VCaP (cell line): ENCODE results near the gene KAT7.

Source experiments
- H3K27ac ChIP-seq: fragments of 450-650 bp; 2 replicates; pipeline ENCODE4 v1.5.1; 2017
- TF ChIP-seq, protein P1 (sequence below): fragments of 450-650 bp; conservative IDR thresholded peaks from 2 replicates; pipeline ENCODE4 v1.5.1; 2017; ENCODE audit warnings: mild to moderate bottlenecking, moderate library complexity

The KAT7 gene

DNA sequence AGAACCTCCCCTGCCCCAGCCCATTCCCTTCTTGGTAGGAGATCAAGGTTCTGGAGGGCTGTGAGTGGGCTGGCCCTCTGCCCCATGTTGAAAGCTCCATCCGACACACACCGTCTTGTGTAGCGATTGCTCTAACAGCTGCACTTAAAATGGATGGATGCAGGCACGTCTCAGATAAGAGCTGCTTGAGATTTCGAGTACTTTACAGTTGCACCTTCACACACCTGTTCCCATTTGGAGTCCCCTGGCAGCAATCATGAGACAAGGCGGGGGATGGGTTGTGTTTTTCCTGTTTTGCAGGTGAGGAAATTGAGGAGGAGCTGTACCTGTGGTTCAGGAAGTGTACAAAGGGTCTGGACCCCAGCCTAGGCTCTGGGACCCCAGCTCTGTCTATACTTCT, 85.0 kb downstream of the KAT7 start:
- no peak overlapping the region; the same call in 1 of the 2 replicates for H3K27ac ChIP-seq

DNA sequence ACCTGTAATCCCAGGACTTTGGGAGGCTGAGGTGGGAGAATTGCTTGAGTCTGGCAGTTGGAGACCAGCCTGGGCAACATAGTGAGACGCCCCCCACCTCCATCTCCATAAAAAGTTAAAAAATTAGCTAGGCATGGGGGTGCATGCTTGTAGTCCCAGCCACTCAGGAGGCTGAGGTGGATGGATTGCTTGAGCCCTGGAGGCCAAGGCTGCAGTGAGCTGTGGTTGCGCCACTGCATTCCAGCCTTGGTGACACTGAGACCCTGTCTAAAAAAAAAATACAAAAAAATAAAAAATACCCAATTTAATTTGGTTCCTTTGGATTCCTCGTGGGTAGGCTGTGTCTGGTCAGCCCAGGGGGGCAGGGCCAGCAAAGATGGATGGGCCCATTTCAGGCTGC, 85.4 kb downstream of the KAT7 start:
- TF ChIP-seq, protein P1, sequence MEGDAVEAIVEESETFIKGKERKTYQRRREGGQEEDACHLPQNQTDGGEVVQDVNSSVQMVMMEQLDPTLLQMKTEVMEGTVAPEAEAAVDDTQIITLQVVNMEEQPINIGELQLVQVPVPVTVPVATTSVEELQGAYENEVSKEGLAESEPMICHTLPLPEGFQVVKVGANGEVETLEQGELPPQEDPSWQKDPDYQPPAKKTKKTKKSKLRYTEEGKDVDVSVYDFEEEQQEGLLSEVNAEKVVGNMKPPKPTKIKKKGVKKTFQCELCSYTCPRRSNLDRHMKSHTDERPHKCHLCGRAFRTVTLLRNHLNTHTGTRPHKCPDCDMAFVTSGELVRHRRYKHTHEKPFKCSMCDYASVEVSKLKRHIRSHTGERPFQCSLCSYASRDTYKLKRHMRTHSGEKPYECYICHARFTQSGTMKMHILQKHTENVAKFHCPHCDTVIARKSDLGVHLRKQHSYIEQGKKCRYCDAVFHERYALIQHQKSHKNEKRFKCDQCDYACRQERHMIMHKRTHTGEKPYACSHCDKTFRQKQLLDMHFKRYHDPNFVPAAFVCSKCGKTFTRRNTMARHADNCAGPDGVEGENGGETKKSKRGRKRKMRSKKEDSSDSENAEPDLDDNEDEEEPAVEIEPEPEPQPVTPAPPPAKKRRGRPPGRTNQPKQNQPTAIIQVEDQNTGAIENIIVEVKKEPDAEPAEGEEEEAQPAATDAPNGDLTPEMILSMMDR, result no peak
- H3K27ac ChIP-seq, result no peak overlapping the region; the same call in 1 of the 2 replicates

More for the DNA sequence above, 85.0 kb downstream of the KAT7 start:
- TF ChIP-seq, protein P1, result no peak

DNA sequence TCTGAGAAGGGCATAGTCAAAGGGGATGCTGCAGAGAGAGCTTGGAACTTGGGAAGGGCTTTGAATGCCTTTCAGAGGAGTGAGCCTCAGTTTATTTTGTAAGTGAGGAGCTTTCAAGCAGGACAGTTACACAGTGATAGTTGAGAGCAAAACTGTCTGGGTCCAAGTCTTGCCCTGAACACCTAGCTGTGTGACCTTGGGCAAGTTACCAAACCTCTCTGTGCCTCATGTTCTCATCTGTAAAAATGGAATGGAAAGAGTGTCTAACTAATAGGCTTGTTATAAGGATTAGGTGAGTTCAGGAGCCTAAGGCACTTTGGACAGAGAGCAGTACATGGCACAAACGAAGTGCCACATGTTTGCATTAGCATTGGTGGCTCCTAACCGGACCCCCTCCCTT, 86.4 kb downstream of the KAT7 start:
- H3K27ac ChIP-seq, result no peak overlapping the region
- TF ChIP-seq, protein P1, result no peak

DNA sequence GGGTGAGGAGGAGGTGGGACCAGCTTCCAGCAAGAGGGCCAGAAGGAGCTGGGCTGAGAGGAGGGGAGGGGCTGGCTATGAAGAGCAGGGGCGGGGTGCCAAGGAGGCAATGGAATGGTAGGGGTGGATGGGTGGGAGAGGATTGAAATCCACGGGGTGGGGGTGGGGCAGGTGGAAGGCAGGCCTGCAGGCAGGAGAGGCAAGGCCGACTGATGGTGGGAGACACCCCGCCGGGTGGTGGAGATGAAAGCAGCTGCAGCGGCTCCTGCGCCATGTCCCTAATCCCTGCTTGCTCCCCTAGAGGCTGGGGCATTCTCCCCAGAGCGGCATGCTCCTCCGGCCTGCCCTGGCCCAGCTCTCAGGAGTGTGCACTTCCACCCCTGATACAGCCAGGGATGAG, 87.2 kb downstream of the KAT7 start:
- no peak overlapping the region for H3K27ac ChIP-seq
- TF ChIP-seq, protein P1, result no peak

DNA sequence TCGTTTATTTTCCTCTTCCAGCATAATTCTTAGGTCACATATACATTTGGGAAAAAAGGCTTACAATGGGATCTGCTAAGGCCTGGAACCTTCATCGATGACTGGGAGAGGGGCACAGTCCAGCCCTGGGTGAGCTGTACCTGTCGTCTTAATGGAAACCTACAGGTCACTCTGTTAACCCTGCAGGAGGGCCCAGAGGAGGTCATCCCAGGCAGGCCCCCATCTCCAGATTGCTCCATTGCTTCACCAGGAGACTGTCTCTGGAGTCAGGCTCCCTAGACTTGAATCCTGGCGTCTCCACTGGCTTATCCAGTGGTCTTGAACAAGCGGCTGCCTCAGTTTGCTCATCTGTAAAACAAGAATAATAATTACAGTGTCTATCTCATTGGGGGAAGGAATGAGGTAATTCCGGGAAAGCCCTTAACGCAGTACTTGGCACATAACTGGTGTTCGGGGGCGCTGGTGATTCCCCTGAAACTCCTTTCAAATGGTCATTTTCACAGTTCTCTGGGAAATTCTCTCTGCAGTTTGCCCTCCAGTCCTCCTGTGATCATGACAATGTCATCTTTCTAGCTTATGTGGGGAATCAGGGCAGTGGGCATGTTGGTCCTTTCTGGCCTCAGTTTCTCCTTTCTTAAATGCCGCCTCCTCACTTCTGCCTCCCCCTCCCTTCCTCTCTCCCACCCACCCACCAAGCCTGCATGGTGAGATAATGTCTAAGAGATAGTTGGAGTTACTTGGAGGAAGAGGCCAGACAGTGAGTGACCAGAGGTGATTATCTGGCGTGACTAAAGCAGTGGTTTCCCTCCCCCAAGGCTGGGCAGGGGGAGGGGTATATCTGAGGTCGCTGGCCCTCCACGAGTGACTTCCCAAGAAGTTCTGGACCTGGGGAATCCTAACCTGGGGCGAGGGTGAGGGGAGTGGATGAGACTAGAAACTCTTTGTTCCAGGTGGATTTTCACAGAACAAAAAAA, 90.7 kb downstream of the KAT7 start:
- H3K27ac ChIP-seq, result no peak overlapping the region
- TF ChIP-seq, protein P1, result no peak

DNA sequence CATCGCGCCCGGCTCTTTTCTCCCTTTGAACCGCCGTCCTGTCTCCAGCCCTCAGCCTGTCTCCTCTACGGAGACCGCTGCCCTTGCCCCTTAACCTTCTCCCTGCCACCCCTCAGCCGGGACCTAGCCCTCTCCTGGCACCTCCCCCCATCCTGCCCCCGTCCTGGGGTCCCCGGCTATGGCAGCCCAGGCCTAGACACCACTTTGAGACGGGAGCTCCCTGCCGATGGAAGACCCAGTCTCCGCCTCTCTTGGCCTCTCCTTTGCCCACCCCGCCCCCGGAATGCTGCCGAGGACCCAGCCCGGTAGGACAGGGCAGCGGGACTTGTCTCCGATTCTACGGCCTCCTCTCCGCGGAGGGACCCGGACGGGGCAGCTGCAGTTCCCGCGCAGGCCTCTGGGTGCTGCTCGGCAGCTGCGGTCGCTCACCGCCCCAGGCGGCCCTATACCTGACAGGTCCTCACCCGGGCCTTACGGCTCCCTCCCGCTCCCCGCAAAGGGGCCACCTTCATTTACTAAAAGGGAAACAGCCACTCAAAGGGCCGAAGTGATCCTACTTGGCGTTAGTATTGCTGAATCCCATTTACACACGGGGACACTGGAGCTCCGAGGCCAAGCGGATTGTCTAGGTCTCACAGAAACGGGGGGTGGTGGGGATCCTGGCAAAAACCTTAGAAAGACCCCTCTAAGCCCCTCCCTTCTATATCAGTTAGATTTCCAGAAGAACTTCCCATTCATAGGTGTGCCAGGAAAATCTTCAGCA, 92.0 kb downstream of the KAT7 start:
- TF ChIP-seq, protein P1, result peak; percentile 99
- H3K27ac ChIP-seq, result no peak overlapping the region; the same call in 1 of the 2 replicates

DNA sequence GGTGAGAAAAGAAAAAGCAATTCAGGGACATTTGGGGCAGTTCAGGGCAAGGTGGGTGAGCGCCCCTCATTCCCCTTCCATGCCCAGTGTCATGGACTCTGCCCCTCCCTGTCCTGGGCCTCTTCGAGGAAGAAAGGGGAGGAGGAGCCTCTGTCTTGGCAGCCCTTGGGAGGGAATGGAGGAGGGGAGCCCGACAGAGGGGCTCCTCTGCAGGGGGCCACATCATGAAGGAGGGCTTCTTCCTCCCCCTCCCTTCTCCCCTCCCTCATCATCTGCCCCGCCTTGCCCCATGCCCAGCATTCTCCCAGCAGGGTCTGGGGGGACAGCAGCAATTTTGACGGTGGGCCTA, 92.5 kb downstream of the KAT7 start:
- no peak overlapping the region; the same call in 1 of the 2 replicates for H3K27ac ChIP-seq
- TF ChIP-seq, protein P1, result no peak
